HL-60/S4 treated with retinoic acid at 250 ng/mL for 4 days and 3 days (cell line): ENCODE results near the gene SLC39A12.
"Not testable (repeated sequence)": the region's sequence is repeated elsewhere in the genome, so short reads cannot be mapped to it uniquely, and the experiment has no call there.

ENCODE experiments used
- in situ Hi-C: fragments of 300-500 bp; cut with MboI; formaldehyde crosslinking; loops from 2 replicates; pipeline ENCODE4 v1.7.0; 2022; ENCODE audit warnings: low sequenced_read_pairs

Gene SLC39A12

DNA sequence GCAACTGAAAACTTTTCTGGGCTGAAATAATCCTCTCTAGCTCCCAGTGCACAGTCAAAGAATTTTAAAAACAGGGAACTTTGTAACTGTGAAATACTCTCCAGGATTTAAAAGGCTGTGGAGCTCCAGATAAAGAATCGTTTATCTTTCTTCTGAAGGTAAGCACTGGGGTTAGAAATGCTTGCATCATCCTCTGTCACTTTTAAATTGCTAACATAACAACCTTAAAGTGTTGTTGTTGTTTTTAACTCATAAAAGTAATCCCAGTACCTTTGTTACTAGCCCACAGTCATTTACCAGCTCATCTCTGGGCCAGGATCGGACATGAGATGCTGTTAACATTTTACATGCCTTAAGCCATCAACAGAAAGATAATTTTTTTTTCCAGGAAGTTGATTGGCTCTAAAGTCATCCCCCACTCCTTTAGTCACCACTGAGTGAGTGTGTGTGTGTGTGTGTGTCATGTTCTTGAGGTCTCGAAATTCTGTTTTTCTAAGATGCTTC, at the start of gene SLC39A12:
Gene SLC39A12, plus strand, starts transcription at position 51 of the 504 bp plus-strand sequence. CDS start 1,359 bp downstream, outside the sequence.
- in situ Hi-C loops, result no loop called here

DNA sequence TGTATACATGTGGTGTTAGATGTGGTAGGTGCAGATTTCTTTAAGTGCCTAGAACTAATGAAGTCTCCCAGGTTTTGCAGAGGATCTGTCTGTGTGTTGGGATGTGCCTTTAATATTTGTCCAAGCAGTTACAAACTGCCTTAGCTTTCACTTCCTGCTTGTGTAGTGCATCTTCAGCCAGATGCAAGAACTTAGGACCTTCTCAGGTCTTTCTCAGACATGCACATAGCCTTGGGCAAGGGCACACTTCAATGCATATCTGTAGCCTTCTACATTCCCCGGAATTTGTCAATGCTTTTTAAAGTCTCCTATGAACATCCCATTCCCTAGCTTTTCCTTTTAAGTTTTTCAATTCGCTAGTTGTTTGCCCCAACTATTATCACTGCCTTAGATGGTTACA, 47.2 kb upstream of the SLC39A12 start:
- in situ Hi-C loops, result no loop called here

DNA sequence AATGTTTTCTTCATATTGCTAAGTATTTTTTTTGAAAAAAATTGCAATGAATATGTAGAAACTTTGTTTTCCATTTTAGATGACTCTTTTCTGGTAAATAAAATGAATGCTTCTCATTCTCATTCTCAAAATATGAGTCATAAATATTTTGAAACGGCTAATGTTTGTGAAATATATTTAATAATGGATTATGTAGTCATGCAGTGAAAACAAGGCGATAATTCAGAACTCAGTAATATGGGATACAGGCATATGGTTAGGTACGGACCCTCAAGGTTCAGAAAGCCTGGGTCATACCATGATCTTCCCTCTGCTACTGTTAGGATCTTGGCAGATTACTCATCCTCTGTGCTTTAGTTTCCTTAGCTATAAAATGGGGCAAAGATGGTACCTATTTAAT, 46.2 kb upstream of the SLC39A12 start:
- in situ Hi-C loops, result no loop called here

- in situ Hi-C loops, result no loop called here
These were observed 45.7 kb upstream of the SLC39A12 start for GRCh38 chr10:17906002-17906401.

GRCh38 chr10:17907641-17908040, 44.1 kb upstream of the SLC39A12 start:
- in situ Hi-C loops, result no loop called here

DNA sequence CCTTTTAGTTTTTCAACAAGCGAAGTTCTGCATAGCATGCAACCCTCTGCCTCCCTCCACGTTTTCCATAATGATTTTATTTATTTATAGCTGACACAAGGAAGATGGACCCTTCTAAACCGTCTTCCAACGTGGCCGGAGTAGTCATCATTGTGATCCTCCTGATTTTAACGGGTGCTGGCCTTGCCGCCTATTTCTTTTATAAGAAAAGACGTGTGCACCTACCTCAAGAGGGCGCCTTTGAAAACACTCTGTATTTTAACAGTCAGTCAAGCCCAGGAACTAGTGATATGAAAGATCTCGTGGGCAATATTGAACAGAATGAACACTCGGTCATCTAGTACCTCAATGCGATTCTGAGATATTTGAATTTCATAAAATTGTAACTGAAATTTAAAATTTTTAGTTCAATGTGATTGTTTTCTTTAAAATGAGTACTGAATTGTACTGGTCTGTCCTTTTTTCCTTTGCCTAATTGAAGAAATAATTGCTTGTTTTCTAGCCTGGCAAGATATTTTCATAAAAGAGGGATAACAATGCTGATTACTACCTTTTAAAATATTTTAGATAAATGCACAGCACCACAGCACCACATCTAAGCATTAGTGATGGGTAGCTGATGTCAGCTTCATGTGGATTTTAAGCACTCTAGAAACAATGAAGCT, 41.5 kb upstream of the SLC39A12 start:
- in situ Hi-C loops, result no loop called here

GRCh38 chr10:17912754-17913153, 39.0 kb upstream of the SLC39A12 start:
- in situ Hi-C loops, result no loop called here

DNA sequence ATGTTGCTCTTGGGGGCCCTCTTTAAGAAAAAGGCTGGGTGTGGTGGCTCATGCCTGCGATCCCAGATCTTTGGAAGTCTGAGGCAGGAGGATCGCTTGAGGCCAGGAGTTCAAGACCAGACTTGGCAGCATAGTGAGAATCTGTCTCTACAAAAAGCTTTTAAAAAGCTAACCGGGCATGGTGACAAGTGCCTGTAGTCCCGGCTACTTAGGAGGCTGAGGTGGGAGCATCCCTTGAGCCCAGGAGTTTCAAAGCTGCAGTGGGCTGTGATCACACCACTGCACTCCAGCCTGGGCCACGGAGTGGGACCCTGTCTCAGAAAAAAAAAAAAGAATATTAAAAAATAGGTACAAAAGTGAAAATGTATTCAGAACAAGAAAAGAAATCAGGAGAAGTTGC, 38.1 kb upstream of the SLC39A12 start:
- in situ Hi-C loops, result no loop called here

DNA sequence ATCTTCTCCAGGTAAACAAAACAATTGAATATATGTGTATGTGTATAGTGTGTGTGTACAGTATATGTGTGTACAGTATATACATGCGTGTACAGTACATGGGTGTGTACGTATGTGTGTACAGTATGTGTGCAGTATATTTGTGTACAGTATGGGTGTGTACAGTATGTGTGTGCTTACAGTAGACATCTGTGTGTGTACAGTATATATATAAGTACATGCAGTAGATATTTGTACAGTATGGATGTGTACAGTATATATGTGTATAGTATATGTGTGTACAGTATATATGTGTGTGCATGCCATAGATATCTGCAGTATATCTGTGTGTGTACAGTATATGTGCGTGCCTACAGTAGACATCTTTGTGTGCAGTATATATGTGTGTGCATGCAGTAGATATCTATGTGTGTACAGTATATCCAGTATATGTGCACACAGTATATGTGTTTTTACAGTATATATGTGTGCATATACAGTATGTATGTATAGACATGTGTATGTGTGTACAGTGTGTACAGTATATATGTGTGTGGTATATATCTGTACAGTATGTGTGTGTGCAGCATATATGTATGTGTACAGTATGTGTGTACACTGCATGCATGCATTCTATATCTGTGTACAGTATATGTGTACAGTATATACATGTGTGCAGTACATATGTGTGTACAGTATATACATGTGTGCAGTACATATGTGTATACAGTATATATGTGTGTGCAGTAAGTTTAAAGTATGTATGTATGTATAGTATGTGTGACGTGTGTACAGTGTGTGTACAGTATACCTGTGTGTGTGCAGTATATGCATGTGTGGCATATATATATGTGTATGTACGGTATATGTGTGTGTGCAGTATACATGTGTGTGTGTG, 37.3 kb upstream of the SLC39A12 start:
- in situ Hi-C loops, result no loop called here

GRCh38 chr10:17915181-17915580, 36.5 kb upstream of the SLC39A12 start:
- in situ Hi-C loops, result no loop called here

DNA sequence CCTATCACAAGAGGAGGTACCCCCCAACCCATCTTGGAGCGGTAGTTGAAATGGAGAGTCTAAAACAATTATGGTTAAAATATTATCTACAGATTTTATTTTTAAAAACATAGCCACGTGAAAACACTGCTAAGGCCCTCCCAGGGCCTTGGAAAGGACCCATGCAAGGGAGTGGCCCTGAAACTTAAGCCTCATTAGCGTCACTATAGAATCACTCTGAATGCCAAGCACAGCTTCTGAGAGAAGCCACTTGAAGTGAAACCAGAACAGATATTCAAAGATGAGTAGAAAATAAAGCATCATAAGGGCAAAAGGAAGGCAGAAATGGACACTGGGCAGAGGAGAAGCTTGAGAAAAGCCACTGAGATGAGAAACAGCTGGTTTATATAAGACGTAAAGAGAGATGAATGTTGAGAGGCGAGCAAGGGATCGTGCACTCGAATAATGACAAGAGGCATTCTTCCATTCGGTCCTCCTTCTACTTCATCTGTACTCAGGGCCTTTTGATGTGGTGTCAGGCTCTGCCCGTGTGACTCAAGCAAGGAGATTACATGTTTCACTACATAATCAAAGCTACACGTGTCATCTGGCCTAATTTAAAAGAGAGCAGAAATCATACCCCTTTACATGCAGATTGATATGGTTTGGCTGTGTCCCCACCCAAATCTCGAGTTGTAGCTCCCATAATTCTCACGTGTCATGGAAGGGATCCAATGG, 33.4 kb upstream of the SLC39A12 start:
- in situ Hi-C loops, result no loop called here

DNA sequence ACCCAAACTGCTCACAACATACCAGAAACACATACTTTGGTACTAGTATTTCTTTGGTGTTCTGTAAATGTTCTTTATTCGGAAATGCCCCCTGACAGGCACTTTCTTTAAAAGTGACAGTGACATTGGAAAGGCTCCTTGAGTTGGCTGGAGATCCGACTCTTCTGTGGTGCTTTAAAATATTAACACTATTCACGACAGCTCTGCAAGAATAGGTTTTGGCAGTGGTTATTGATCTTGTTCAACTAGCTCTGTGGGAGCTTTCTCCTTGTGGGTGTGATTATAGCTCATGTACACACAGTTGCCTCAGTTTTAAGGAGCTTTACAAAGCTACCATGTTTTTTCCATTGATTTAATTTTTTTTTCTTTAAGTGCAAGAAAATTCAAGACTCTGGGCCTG, 30.3 kb upstream of the SLC39A12 start:
- in situ Hi-C loops, result no loop called here

DNA sequence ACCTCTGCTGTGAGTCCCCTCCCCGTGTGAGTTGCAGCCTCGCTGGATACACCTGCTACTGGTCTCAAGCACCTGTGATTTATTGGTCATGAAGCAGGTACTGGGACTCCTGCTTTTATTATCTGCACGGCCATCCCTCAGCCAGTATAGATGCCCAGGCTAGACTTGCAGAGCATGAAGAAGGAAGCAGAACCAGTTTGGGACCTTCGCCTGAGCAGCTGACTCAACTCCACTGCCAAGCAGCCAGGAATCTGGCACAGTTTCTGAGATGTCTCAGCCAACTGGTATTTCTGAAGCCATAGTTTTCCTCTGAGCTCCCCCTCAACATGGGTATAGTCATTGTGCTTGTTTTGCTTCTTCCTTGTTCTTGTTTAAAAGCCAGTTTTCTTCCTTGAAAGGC, 28.0 kb upstream of the SLC39A12 start:
- in situ Hi-C loops, result no loop called here

- in situ Hi-C loops, result no loop called here
These were observed 8.5 kb upstream of the SLC39A12 start for GRCh38 chr10:17943033-17943745.

DNA sequence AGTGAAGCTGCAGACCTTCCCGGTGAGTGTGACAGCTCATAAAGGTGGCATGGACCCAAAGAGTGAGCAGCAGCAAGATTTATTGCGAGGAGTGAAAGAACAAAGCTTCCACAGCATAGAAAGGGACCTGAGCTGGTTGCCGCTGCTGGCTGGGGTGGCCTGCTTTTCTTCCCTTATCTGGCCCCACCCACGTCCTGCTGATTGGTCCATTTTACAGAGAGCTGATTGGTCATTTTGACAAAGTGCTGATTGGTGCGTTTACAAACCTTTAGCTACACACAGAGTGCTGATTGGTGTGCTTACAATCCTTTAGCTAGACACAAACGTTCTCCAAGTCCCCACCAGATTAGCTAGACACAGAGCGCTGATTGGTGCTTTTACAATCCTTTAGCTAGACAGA, 1.4 kb upstream of the SLC39A12 start:
- in situ Hi-C loops, result not testable (repeated sequence)

DNA sequence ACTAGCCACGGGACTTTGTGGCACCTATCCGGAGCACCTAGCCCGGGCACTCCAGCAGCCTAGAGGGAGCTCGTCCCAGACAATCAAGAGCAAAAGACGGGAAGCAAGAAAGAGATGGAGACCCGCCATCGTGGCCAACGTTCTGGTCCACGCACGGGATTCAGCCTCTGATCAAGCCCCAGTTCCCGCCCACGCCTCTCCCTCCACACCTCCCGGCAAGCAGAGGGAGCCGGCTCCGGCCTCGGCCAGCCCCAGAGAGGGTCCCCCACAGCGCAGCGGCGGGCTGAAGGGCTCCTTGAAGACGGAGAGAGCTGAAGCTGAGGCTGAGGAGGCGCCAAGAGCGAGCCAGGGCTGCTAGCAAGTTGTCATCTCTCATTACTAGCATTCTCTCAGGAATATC, 992 bp upstream of the SLC39A12 start:
- in situ Hi-C loops, result no loop called here

DNA sequence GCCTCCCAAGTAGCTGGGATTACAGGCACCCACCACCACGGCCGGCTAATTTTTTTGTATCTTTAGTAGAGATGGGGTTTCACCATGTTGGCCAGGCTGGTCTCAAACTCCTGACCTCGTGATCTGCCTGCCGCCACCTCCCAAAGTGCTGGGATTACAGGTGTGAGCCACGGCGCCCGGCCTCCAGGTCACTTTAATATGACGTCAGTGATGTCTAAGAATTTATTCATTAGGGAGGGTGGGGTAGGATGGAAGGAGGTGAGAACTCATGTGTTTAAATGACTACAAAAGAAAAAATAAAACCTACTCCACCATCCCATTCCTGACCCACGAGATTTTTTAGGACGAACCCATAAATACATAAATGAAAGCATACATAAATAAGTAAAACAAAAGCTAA, 2.7 kb downstream of the SLC39A12 start:
- in situ Hi-C loops, result not testable (repeated sequence)

- in situ Hi-C loops, result no loop called here
These were observed 3.1 kb downstream of the SLC39A12 start for GRCh38 chr10:17954861-17955260.

DNA sequence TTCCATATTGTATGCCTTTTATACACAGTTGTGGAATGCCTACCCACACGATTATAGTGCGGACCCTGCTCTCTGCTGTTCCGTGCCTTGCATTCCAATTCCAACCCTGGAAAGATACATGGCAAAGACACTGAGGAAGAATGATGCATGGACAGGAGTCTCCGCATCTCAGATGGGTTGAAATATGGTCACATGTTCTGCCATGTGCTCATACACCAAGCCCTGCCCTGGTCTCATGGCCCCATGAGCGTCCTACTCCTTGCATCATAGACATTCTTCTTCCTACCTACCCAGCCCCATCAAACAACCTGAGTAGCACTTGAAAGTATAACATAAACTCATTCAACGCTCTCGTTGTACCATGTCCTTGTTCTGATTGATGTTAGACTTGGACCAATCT, 6.3 kb downstream of the SLC39A12 start:
- in situ Hi-C loops, result no loop called here

GRCh38 chr10:17959870-17960269, 8.2 kb downstream of the SLC39A12 start:
- in situ Hi-C loops, result no loop called here
